HG02852 (cell line): Measurements from ENCODE around the gene INSYN2A.

ENCODE experiments used
- ATAC-seq: cut with Tn5 transposase; IDR thresholded peaks from one replicate; pipeline ENCODE4 v1.9.1; 2021; ENCODE audit warnings: mild to moderate bottlenecking, moderate library complexity; ENCODE audit not compliant: unreplicated experiment

Gene INSYN2A

DNA sequence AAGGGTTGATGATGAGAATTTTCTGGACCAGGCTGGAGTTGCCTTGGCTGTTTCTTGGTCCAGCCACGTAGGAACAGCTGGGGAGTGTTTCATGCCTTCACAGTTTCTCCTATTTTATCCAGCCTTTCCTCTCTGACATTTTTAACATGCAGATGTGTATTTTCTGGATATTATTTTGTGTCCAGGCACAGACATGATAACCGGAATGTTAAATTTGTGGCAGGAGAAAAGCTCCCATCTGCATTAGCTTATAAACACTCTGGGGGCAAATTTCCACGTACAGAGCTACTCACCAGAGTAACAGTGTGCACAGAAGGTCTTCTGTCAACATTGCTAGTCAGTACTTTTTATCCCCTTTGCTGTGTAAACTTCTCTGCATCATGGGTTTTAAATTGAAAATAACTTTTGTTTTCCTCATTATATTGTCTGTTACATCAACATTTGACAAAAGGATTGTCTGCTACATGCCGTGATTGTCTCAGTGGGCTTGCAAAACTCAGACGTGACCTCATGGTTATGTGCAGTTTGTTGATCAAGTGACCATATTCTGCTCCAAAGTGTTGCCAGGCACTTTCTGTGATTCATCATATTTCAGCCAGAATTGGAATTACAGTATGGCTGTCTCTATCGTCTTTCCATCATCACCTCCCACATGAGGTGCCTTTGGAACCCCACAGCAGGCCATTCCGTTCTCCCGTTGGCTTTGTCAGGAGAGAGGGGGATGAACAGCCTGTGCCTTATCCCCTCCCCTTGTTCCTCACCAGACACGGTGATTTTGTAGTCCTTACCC lies 41.4 kb downstream of the INSYN2A start:
- ATAC-seq = no peak

DNA sequence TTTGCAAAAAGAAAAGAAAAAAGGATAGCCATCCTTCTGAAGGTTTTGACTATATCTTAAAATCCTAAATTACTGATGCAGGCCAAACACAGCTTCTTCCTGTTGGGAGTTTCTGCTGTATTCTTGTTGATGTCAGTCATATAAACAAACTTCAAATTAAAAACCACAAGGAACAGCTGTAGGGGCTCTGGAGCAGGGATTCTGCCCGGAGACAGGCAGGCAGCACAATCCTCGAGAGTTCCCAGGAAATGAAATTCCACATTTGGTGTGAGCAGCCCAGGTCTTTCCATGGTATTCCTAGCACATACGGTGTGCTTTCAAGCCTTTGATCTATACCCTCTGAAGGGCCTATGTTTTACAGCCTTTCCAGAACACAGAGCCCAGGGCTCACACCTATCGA lies 43.2 kb downstream of the INSYN2A start:
- no peak for ATAC-seq

DNA sequence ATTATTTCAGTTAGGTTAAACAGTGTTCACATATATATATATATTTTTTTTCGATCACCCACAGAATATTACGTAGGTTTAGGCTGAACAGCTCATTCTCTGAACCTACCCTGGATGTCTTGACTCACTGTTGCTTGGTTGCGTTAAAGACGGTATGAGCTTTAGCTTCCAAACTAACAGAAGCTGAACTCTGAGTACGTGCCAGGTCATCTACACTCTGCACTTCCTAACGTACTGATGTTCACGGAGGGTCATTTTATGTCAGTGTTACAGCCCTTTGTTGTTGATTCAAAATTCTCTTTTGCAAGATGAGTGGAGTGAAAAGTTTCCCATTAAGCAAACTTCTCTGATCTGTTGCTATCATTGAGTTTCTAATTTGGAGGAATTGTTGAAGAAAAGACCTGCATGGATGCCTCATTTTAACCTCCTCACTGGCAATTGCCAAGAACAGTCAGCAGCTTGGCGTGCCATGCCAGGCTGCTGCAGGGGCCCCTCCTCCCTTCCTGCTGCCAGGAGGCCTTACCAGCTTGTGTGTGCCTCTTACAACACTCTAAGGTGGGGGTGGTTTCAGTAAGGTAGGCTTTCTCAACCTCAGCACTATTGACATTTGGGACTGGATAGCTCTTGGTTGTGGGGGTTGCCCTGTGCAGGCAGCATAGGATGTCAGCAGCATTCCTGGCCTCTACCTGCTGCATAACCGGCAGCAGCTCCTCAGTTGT lies 44.3 kb downstream of the INSYN2A start:
- no peak for ATAC-seq

- ATAC-seq = no peak
These were observed 44.9 kb downstream of the INSYN2A start for GRCh38 chr10:127151541-127151940.

DNA sequence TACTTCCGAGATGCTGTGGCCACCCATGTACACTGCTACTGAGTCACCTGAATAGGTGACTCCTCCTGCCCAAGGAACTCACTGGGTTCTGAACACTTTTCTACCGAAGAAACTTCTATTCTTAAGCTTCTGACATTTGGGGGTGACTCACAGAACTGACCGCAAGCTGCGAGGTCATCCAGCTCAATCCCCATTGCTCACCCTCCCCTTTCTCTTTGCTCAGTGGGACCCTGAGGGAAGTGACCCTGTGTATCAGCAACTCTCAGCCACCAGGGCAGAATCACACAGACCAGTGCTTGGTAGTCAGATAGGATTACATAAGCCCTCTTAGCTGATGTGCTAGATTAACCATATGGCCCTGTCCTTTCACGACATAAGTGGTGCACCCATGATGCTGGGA lies 46.3 kb downstream of the INSYN2A start:
- no peak for ATAC-seq

DNA sequence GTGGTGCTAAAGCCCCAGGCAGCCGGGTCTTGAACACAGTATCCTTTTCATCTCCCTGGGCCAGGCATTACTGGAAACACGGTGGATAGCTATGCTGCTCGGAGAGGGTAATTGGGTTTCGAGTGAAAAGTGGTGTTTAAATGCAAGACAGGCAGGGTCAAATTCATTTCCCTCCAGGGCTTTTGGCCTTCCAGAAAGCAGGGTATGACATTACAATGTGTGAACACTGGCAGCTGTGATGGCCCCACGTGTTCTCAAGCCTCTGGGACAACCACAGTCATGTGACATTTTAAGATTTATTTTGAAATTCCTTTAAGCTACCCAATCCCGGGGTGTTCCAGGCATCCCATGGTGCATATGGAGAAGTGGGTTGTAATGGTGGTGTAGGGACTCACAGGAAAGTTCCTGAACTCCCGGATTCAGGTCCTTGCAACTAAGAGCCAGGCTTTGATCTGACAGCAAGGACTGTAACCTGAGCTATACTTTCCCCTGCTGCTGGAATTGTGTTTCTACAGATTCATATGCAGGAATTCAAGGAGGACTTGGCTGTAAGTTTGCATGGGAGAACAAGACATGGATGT lies 46.8 kb downstream of the INSYN2A start:
- ATAC-seq = no peak

- ATAC-seq = no peak
These were observed 47.5 kb downstream of the INSYN2A start for GRCh38 chr10:127148933-127149220.

GRCh38 chr10:127148066-127148932 lies 48.1 kb downstream of the INSYN2A start:
- no peak for ATAC-seq

- ATAC-seq = no peak
These were observed 49.7 kb downstream of the INSYN2A start for GRCh38 chr10:127146661-127147060.
